Neuronal stem cell (in vitro differentiated cells): ENCODE results near the gene AMD1.

ENCODE experiments used
- DNase-seq: peaks from one replicate; pipeline ENCODE4 v3.0.0-alpha.2; 2013; ENCODE audit warnings: low spot score
- H2AFZ ChIP-seq: one replicate; pipeline ENCODE4 v1.6.1; 2013; ENCODE audit warnings: mild to moderate bottlenecking, low read length, inconsistent platforms
- H2AK5ac ChIP-seq: 2 replicates; pipeline ENCODE4 v1.6.1; 2013; ENCODE audit warnings: low read depth, mild to moderate bottlenecking, inconsistent platforms, low read length, moderate library complexity, mixed read lengths
- H2BK120ac ChIP-seq: 2 replicates; pipeline ENCODE4 v1.6.1; 2013; ENCODE audit warnings: low read depth, mild to moderate bottlenecking, inconsistent platforms, low read length, moderate library complexity, mixed read lengths
- H2BK12ac ChIP-seq: one replicate; pipeline ENCODE4 v1.6.1; 2013; ENCODE audit warnings: low read length, inconsistent platforms
- H2BK15ac ChIP-seq: 2 replicates; pipeline ENCODE4 v1.6.1; 2013; ENCODE audit warnings: mild to moderate bottlenecking, low read length, inconsistent platforms, mixed read lengths
- H2BK5ac ChIP-seq: one replicate; pipeline ENCODE4 v1.6.1; 2013; ENCODE audit warnings: inconsistent platforms, mild to moderate bottlenecking, low read length, moderate library complexity
- H3K14ac ChIP-seq: one replicate; pipeline ENCODE4 v1.6.1; 2013; ENCODE audit warnings: low read length, inconsistent platforms
- H3K18ac ChIP-seq: 2 replicates; pipeline ENCODE4 v1.6.1; 2013; ENCODE audit warnings: low read length, inconsistent platforms
- H3K23ac ChIP-seq: 2 replicates; pipeline ENCODE4 v1.6.1; 2013; ENCODE audit warnings: low read depth, mild to moderate bottlenecking, mixed read lengths, low read length, inconsistent platforms; ENCODE audit not compliant: poor library complexity
- H3K27ac ChIP-seq: replicated peaks from 3 replicates; pipeline ENCODE4 v1.5.1; 2013; ENCODE audit warnings: low read length, inconsistent platforms
- H3K27me3 ChIP-seq, 3 experiments: 2 replicates each; pipeline ENCODE4 v1.6.1; 2013; ENCODE audit warnings: low read length in 3 of 3, mild to moderate bottlenecking in 2 of 3, inconsistent platforms in 1 of 3, low read depth in 1 of 3, mixed read lengths in 1 of 3, moderate library complexity in 1 of 3; ENCODE audit not compliant: control insufficient read depth in 3 of 3, insufficient read depth in 3 of 3
- H3K36me3 ChIP-seq, 2 donors: replicated peaks in 1 of 2; 2 replicates each; pipeline ENCODE4 v1.6.1; 2013; ENCODE audit warnings: low read length in 2 of 2; ENCODE audit not compliant: control insufficient read depth in 2 of 2, insufficient read depth in 2 of 2
- H3K4ac ChIP-seq: 2 replicates; pipeline ENCODE4 v1.6.1; 2013; ENCODE audit warnings: inconsistent platforms, mild to moderate bottlenecking, low read length, moderate library complexity
- H3K4me1 ChIP-seq, 2 donors: 1 replicate in 1 of 2; 2 replicates in 1 of 2; pipeline ENCODE4 v1.6.1; 2013; ENCODE audit warnings: low read length in 2 of 2, low read depth in 1 of 2; ENCODE audit not compliant: control insufficient read depth in 2 of 2, insufficient read depth in 1 of 2
- H3K4me2 ChIP-seq: one replicate; pipeline ENCODE4 v1.6.1; 2013; ENCODE audit warnings: mild to moderate bottlenecking, low read length, inconsistent platforms; ENCODE audit not compliant: insufficient read depth, poor library complexity, severe bottlenecking
- H3K4me3 ChIP-seq, 2 donors: 2 replicates each; pipeline ENCODE4 v1.5.1; 2013; ENCODE audit warnings: low read length in 2 of 2, mild to moderate bottlenecking in 2 of 2, inconsistent platforms in 1 of 2, moderate library complexity in 1 of 2
- H3K79me1 ChIP-seq: one replicate; pipeline ENCODE4 v1.6.1; 2013; ENCODE audit warnings: low read depth, mild to moderate bottlenecking, inconsistent platforms, low read length, moderate library complexity
- H3K9ac ChIP-seq: one replicate; pipeline ENCODE4 v1.6.1; 2013; ENCODE audit warnings: mild to moderate bottlenecking, low read depth, low read length, inconsistent platforms; ENCODE audit not compliant: poor library complexity
- H3K9me3 ChIP-seq, 2 donors: replicated peaks in 1 of 2; 2 replicates each; pipeline versions ENCODE3 to v1.6.1; 2013; ENCODE audit warnings: low read length in 2 of 2, mild to moderate bottlenecking in 2 of 2, inconsistent platforms in 1 of 2, low read depth in 1 of 2, mixed read lengths in 1 of 2, moderate library complexity in 1 of 2; ENCODE audit not compliant: control insufficient read depth in 2 of 2, insufficient read depth in 1 of 2
- H4K8ac ChIP-seq: one replicate; pipeline ENCODE4 v1.6.1; 2013; ENCODE audit warnings: low read depth, mild to moderate bottlenecking, inconsistent platforms, low read length, moderate library complexity
- H4K91ac ChIP-seq: one replicate; pipeline ENCODE4 v1.6.1; 2013; ENCODE audit warnings: low read length, low read depth, mild to moderate bottlenecking, inconsistent platforms; ENCODE audit not compliant: poor library complexity
- WGBS, 2 donors: extraction: QIAGEN DNeasy Blood & Tissue Kit; methylation state at CpG; one replicate each; pipeline ENCODE4 v1.1.7; 2013; ENCODE audit warnings: missing lambda C conversion rate in 2 of 2, mixed read lengths in 1 of 2; ENCODE audit not compliant: insufficient read length in 2 of 2, insufficient replicate concordance in 1 of 2; ENCODE audit errors: extremely low coverage in 2 of 2; 5-methylcytosine and 5-hydroxymethylcytosine counted together

The AMD1 gene

GRCh38 chr6:110849781-110850180 is 24.8 kb upstream of the AMD1 start:
- no peak overlapping the region for H3K27ac ChIP-seq
- no peaks in the 10 kb centered on the region for H3K9me3 ChIP-seq
- H2BK15ac ChIP-seq: no peak overlapping the region
- no peak overlapping the region for H2AK5ac ChIP-seq
- H4K91ac ChIP-seq: no peak overlapping the region
- no peaks in the 10 kb centered on the region for H3K79me1 ChIP-seq
- no peaks in the 10 kb centered on the region for H3K27me3 ChIP-seq
- no peak overlapping the region for H3K4ac ChIP-seq
- H3K36me3 ChIP-seq: no peaks in the 10 kb centered on the region
- H3K4me1 ChIP-seq: no peaks in the 10 kb centered on the region
- no peak overlapping the region for H3K18ac ChIP-seq
- H2BK12ac ChIP-seq: no peak overlapping the region
- H2BK5ac ChIP-seq: no peak overlapping the region
- H4K8ac ChIP-seq: no peak overlapping the region
- no peak overlapping the region for H3K4me2 ChIP-seq
- H2BK120ac ChIP-seq: no peak overlapping the region
- no peak overlapping the region for H3K23ac ChIP-seq
- no peak overlapping the region for H3K14ac ChIP-seq
- no peak overlapping the region for H3K9ac ChIP-seq
- no peak for DNase-seq
- no peak overlapping the region for H3K4me3 ChIP-seq
- 100% methylated on average over 1 of the region's 4 CpGs; no CpG with 5 or more reads in 1 of the 2 donors for WGBS, 2 donors
- H2AFZ ChIP-seq: no peak overlapping the region

GRCh38 chr6:110852773-110853172 is 21.8 kb upstream of the AMD1 start:
- Histone ChIP-seq H3K4ac (no peak overlapping the region), H2BK12ac (no peak overlapping the region), H2AFZ (no peak overlapping the region), H2AK5ac (no peak overlapping the region), H4K8ac (no peak overlapping the region), H3K9ac (no peak overlapping the region), H3K14ac (no peak overlapping the region), H3K9me3 (no peaks in the 10 kb centered on the region), H3K4me1 (no peaks in the 10 kb centered on the region), H3K36me3 (no peaks in the 10 kb centered on the region), H3K18ac (no peak overlapping the region), H4K91ac (no peak overlapping the region), H2BK120ac (no peak overlapping the region), H3K23ac (no peak overlapping the region), H2BK5ac (no peak overlapping the region), H2BK15ac (no peak overlapping the region), H3K4me3 (no peak overlapping the region), H3K4me2 (no peak overlapping the region), H3K27me3 (no peaks in the 10 kb centered on the region), H3K79me1 (no peaks in the 10 kb centered on the region), H3K27ac (no peak overlapping the region)
- WGBS, 2 donors: no CpG with 5 or more reads among the region's 2 CpGs
- DNase-seq: no peak

- no peak overlapping the region for H3K18ac ChIP-seq
- no peaks in the 10 kb centered on the region for H3K79me1 ChIP-seq
- H3K4me2 ChIP-seq: no peak overlapping the region
- H3K23ac ChIP-seq: no peak overlapping the region
- no peak overlapping the region for H2AFZ ChIP-seq
- no peak overlapping the region for H4K91ac ChIP-seq
- H4K8ac ChIP-seq: no peak overlapping the region
- H3K36me3 ChIP-seq: no peaks in the 10 kb centered on the region
- no peak overlapping the region for H3K14ac ChIP-seq
- no peak overlapping the region for H3K9ac ChIP-seq
- H3K4me3 ChIP-seq: no peak overlapping the region
- H3K4ac ChIP-seq: no peak overlapping the region
- no peak overlapping the region for H2BK15ac ChIP-seq
- no peaks in the 10 kb centered on the region for H3K27me3 ChIP-seq
- no peak overlapping the region for H2BK5ac ChIP-seq
- no peaks in the 10 kb centered on the region for H3K4me1 ChIP-seq
- no peak overlapping the region for H2AK5ac ChIP-seq
- H3K27ac ChIP-seq: no peak overlapping the region
- DNase-seq: no peak
- H3K9me3 ChIP-seq: no peaks in the 10 kb centered on the region
- no CpG with 5 or more reads among the region's 5 CpGs for WGBS, 2 donors
- no peak overlapping the region for H2BK12ac ChIP-seq
- H2BK120ac ChIP-seq: no peak overlapping the region
Measured at GRCh38 chr6:110853754-110854477, 20.7 kb upstream of the AMD1 start.

GRCh38 chr6:110856296-110856695 is 18.3 kb upstream of the AMD1 start:
- no peaks in the 10 kb centered on the region for H3K79me1 ChIP-seq
- H3K9ac ChIP-seq: no peak overlapping the region
- H2AFZ ChIP-seq: no peak overlapping the region
- H2BK15ac ChIP-seq: no peak overlapping the region
- H2BK120ac ChIP-seq: no peak overlapping the region
- H2BK12ac ChIP-seq: no peak overlapping the region
- no peak overlapping the region for H3K23ac ChIP-seq
- no peak overlapping the region for H2AK5ac ChIP-seq
- H3K27ac ChIP-seq: no peak overlapping the region
- no peak overlapping the region for H3K4me2 ChIP-seq
- no peak overlapping the region for H3K14ac ChIP-seq
- no peaks in the 10 kb centered on the region for H3K36me3 ChIP-seq
- H4K8ac ChIP-seq: no peak overlapping the region
- H3K27me3 ChIP-seq: no peaks in the 10 kb centered on the region
- no peak overlapping the region for H3K4ac ChIP-seq
- no peak for DNase-seq
- H4K91ac ChIP-seq: no peak overlapping the region
- H2BK5ac ChIP-seq: no peak overlapping the region
- no peaks in the 10 kb centered on the region for H3K9me3 ChIP-seq
- no CpG with 5 or more reads among the region's 3 CpGs for WGBS, 2 donors
- no peak overlapping the region for H3K4me3 ChIP-seq
- H3K18ac ChIP-seq: no peak overlapping the region
- H3K4me1 ChIP-seq: no peaks in the 10 kb centered on the region
